ENCODE measurements around the gene ITGA11.

- TF ChIP-seq POLR2A (IDR thresholded peaks at IDR 0.05) (no peak), CTCF (IDR thresholded peaks at IDR 0.05) (no peak)
Measured at GRCh38 chr15:68426116-68426515, 5.8 kb downstream of the ITGA11 start.
